ENCODE results near the gene INAFM2.

INAFM2 gene

GRCh38 chr15:40365624-40366456 lies 42.3 kb downstream of the INAFM2 start:
- DNase-seq = no peak

GRCh38 chr15:40366457-40367370 lies 43.2 kb downstream of the INAFM2 start:
- DNase-seq = no peak

GRCh38 chr15:40367371-40367685 lies 43.8 kb downstream of the INAFM2 start:
- no peak for DNase-seq

GRCh38 chr15:40367686-40368611 lies 44.5 kb downstream of the INAFM2 start:
- peak; percentile 93 for DNase-seq

GRCh38 chr15:40368719-40369473 lies 45.4 kb downstream of the INAFM2 start:
- no peak for DNase-seq

GRCh38 chr15:40369474-40369869 lies 46.0 kb downstream of the INAFM2 start:
- no peak for DNase-seq

GRCh38 chr15:40369971-40370370 lies 46.5 kb downstream of the INAFM2 start:
- DNase-seq = no peak

- no peak for DNase-seq
These were observed 49.5 kb downstream of the INAFM2 start for GRCh38 chr15:40372981-40373380.
